ENCODE measurements around the gene C1QTNF5. TPM values are rescaled to one million over a fixed set of nuclear protein-coding genes. Genes with fewer than 3 reads are reported as not detected.

Gene C1QTNF5
- total RNA-seq, 1 experiment from 2014 or later: not detected

- ATAC-seq: peak; percentile 87
These were observed 15.8 kb upstream of the C1QTNF5 start for GRCh38 chr11:119356349-119357031.

More at GRCh38 chr11:119356349-119357031, 15.8 kb upstream of the C1QTNF5 start:
- ChIA-PET CTCF (interaction anchor here (0.6 to 2.6 kb wide), 23 partner anchors 8 to 373 kb away, joined by 3 to 68 read pairs (median 5); partner anchors contain the start of genes C1QTNF5, DPAGT1, MFRP and RNF26), RAD21 (ENCODE audit: low non-redundant PET in 1 of 2, low total read pairs in 2 of 2, uncharacterized antibody in 2 of 2, unreplicated experiment in 2 of 2) (interaction anchor here (0.6 to 1.6 kb wide), 10 partner anchors 8 to 118 kb away, joined by 3 to 7 read pairs (median 3); no protein-coding TSS in a partner anchor), POLR2A (interaction anchor here (0.6 to 1.0 kb wide), 2 partner anchors 235 to 932 kb away, joined by 4 read pairs; partner anchors contain the start of gene HINFP)
- Histone ChIP-seq H3K79me2 (ENCODE audit: insufficient read depth, low read length) (no peaks in the 10 kb centered on the region), H4K20me1 (ENCODE audit: insufficient read depth) (no peaks in the 10 kb centered on the region), H3K4me3 (replicated peaks in 1 of 2; ENCODE audit: low read depth in 1 of 2, low read length in 2 of 2) (peak overlapping the region; percentile 62 to 66), H3K9me2 (ENCODE audit: insufficient read depth) (no peaks in the 10 kb centered on the region), H3K9ac (ENCODE audit: low read length) (peak overlapping the region; percentile 86), H3K27me3 (ENCODE audit: insufficient read depth, low read length) (no peaks in the 10 kb centered on the region), H3K4me1 (ENCODE audit: control insufficient read depth in 1 of 2, insufficient read depth in 2 of 2, low read length in 2 of 2) (peaks cover 17 to 30% of the 10 kb centered on the region in 2 experiments), H3K27ac (ENCODE audit: low read depth, low read length) (peak overlapping the region; percentile 68), H3K36me3 (ENCODE audit: control insufficient read depth in 1 of 2, insufficient read depth in 2 of 2, low read length in 2 of 2) (peaks cover 0 to 6% of the 10 kb centered on the region in 2 experiments; a peak in 1 of 4 replicates), H3K4me2 (ENCODE audit: low read length) (peak overlapping the region; percentile 97), H3K9me3 (ENCODE audit: control insufficient read depth in 1 of 2, insufficient read depth in 1 of 2, low read depth in 1 of 2, low read length in 2 of 2) (no peaks in the 10 kb centered on the region), H2AFZ (ENCODE audit: low read depth, low read length, poor library complexity, severe bottlenecking) (peak overlapping the region; percentile 99)
- TF ChIP-seq RAD21 (IDR thresholded peaks at IDR 0.05; ENCODE audit: low read depth) (peak; percentile 94), ZBTB33 (IDR thresholded peaks at IDR 0.05; ENCODE audit: extremely low read depth, insufficient replicate concordance, low read length) (no peak), MAX (IDR thresholded peaks at IDR 0.05) (peak; percentile 33; the same call in 1 of the 2 replicates), CTCF (IDR thresholded peaks at IDR 0.05 in 2 of 3, conservative IDR thresholded peaks at IDR 0.05 in 1 of 3; ENCODE audit: borderline replicate concordance in 1 of 3, insufficient read depth in 1 of 3, low read depth in 2 of 3, low read length in 2 of 3) (peak; percentile 84 to 97 (median 89)), YY1 (IDR thresholded peaks at IDR 0.05; ENCODE audit: extremely low read depth, insufficient replicate concordance, low read depth, low read length) (peak; percentile 39)
- intact Hi-C loops (cut with micrococcal nuclease): loop anchor here (1.0 kb wide), 2 partner anchors 18 to 118 kb away; no protein-coding TSS in a partner anchor
- DNase-seq (ENCODE audit: low read depth, low spot score): peak; percentile 60
- no TSS peak for BruUV-seq (replicated peaks)
